Activated CD8-positive, alpha-beta T cell treated with anti-CD3 and anti-CD28 coated beads, Interleukin-2, amount 10 ng/mL, durations not matched to agents 7 days and 5 days (primary cell): ENCODE data around the gene MRTFB. TPM values are rescaled to one million over a fixed set of nuclear protein-coding genes. Genes with fewer than 3 reads are reported as not detected.

Source experiments
- ATAC-seq: fragments of 150-1000 bp; cut with Tn5 transposase; one replicate; pipeline ENCODE4 v1.10.0; 2021; ENCODE audit warnings: moderate library complexity
- CTCF ChIA-PET: fragments of 350-600 bp; sonication (Branson Sonifier 250); formaldehyde crosslinking; loops from one replicate; lab custom pipeline; 2021; ENCODE audit warnings: antibody characterized with exemption; lab: Charles Lee
- POLR2A ChIA-PET: fragments of 350-600 bp; sonication (Branson Sonifier 250); formaldehyde crosslinking; loops from one replicate; lab custom pipeline; 2021; ENCODE audit warnings: antibody characterized with exemption; lab: Charles Lee
- DNase-seq: peaks from one replicate; pipeline ENCODE4 v3.0.0-alpha.2; 2020
- H3K27ac Mint-ChIP-seq: one replicate; pipeline ENCODE4 v1.8.0; 2021; ENCODE audit warnings: mild to moderate bottlenecking, mixed read lengths
- H3K27me3 Mint-ChIP-seq: one replicate; pipeline ENCODE4 v1.8.0; 2021; ENCODE audit warnings: low read depth, mixed read lengths
- H3K36me3 Mint-ChIP-seq: one replicate; pipeline ENCODE4 v1.8.0; 2021; ENCODE audit warnings: low read depth, mixed read lengths
- H3K4me1 Mint-ChIP-seq: one replicate; pipeline ENCODE4 v1.8.0; 2021; ENCODE audit warnings: low read depth, mixed read lengths
- H3K4me3 Mint-ChIP-seq: one replicate; pipeline ENCODE4 v1.8.0; 2021; ENCODE audit warnings: mild to moderate bottlenecking, mixed read lengths
- H3K9me3 Mint-ChIP-seq: one replicate; pipeline ENCODE4 v1.8.0; 2022; ENCODE audit warnings: mixed read lengths; ENCODE audit not compliant: insufficient read depth
- microRNA-seq: library from miRNA; unstranded; fragments of <30 nt; microRNA quantifications from one replicate; pipeline ENCODE4 v1.2.0, GENCODE V29; 2022
- total RNA-seq, 2 experiments: library from RNA; stranded (reverse); gene quantifications; one replicate each; pipeline ENCODE4 v1.2.3, GENCODE V29; 2021

The MRTFB gene
- total RNA-seq, 2 experiments from 2014 or later, result 15.5 to 16.6 TPM

DNA sequence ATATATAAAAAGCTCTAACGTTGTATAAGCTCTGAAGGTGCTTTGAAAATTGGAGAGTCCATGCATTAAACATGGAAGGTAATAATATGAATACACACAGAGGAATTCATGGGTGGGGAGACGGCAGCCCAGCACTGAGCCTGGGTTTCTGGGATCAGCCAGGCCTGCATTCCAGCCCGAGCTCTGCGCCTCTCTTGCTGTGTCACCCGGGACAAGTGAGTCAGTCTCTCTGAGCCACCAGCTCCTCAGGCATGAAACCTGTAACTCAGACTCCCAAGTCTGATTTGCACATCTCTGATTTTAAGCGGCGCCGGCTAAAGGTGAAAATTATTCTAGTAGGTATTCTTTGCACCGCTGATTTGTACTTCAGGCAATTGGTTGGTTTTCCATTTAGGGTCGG, 238.8 kb downstream of the MRTFB start:
- no peaks in the 10 kb centered on the region for H3K36me3 Mint-ChIP-seq
- peaks cover 22% of the 10 kb centered on the region for H3K4me1 Mint-ChIP-seq
- H3K9me3 Mint-ChIP-seq, result no peaks in the 10 kb centered on the region
- H3K4me3 Mint-ChIP-seq, result no peak overlapping the region
- no peak for ATAC-seq
- peaks cover 6% of the 10 kb centered on the region for H3K27me3 Mint-ChIP-seq
- POLR2A ChIA-PET, result interaction anchor here (3.5 kb wide), 1 partner anchor 24 kb away, joined by 15 read pairs; no protein-coding TSS in a partner anchor
- CTCF ChIA-PET, result interaction anchor here (0.9 to 1.2 kb wide), 4 partner anchors 17 to 217 kb away, joined by 3 to 7 read pairs (median 4); no protein-coding TSS in a partner anchor
- no peak overlapping the region for H3K27ac Mint-ChIP-seq
- no peak for DNase-seq

DNA sequence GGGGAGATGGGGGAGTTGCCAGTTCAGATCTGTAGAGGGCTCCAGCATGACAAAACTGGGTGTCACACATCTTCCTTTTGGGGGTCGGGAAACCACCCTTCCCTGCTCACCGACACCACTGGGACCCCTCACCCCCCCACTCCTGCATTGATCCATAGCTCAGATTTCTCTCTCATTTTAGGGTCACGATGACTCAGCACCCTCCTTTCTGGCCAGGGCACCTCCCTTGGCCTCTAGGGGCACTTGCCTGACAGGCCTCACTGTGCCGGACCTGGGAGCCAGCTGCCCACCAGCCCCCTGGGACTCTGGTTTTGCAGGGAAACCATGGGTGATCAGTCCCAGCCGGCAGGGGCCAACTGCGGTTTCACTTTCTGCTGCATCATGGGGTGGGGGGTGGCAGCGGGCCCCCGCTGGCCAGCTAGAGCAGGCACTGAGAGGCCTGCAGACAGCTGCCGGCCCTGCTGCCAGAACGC, 239.4 kb downstream of the MRTFB start:
- ATAC-seq (no peak), DNase-seq (no peak)
- ChIA-PET CTCF (no interaction called here), POLR2A (no interaction called here)
- Mint-ChIP-seq H3K4me1 (peaks cover 22% of the 10 kb centered on the region), H3K4me3 (no peak overlapping the region), H3K27ac (no peak overlapping the region), H3K27me3 (peaks cover under 1% of the 10 kb centered on the region), H3K9me3 (no peaks in the 10 kb centered on the region), H3K36me3 (no peaks in the 10 kb centered on the region)

DNA sequence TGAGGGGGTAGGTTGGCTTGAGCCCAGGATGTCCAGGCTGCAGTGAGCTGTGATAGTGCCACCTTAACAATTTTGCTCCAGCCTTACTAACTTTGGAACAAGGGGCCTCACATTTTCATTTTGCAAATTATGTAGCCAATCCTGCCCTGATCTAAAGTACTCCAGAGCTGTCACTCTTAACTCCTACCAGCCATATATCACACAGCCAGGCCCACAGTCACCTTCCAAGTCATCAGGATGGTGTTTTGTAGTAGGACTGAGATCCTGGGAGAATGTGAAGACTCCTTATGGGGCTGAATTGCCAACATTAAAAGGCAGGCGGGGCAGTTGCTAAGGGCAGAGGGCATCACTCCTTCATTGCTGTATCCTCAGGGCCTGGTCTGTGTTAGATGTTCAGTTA, 243.0 kb downstream of the MRTFB start:
- no peaks in the 10 kb centered on the region for H3K27me3 Mint-ChIP-seq
- H3K9me3 Mint-ChIP-seq, result no peaks in the 10 kb centered on the region
- peaks cover 8% of the 10 kb centered on the region for H3K4me1 Mint-ChIP-seq
- CTCF ChIA-PET, result no interaction called here
- no peak for DNase-seq
- H3K36me3 Mint-ChIP-seq, result no peaks in the 10 kb centered on the region
- H3K4me3 Mint-ChIP-seq, result no peak overlapping the region
- no peak overlapping the region for H3K27ac Mint-ChIP-seq
- POLR2A ChIA-PET, result no interaction called here
- ATAC-seq, result no peak

DNA sequence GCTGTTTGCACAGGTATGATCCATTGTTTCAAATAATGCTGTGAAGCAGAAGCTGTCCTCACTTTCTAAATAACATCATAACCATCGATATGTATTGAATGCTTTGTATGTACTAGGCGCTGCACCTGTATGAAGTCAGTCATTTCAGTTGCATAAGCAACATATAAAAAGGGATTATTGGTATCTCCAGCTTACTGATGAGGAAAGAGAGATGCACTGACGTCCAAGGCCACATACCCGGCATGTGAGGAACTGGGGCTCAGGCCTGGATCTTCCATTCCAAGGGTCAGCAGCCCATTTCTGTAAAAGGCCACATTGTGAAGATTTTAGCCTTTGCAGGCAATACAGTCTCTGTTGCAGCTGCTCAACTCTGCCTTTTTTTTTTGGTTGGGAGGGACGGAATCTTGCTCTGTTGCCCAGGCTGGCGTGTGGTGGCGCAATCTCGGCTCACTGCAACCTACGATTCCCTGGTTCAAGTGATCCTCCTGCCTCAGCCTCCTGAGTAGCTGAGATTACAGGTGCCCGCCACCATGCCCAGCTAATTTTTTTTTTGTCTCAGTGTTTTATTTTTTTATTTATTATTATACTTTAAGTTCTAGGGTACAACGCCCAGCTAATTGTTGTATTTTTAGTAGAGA, 244.7 kb downstream of the MRTFB start:
- H3K4me3 Mint-ChIP-seq, result no peak overlapping the region
- no peak for ATAC-seq
- CTCF ChIA-PET, result no interaction called here
- H3K36me3 Mint-ChIP-seq, result no peaks in the 10 kb centered on the region
- H3K27ac Mint-ChIP-seq, result no peak overlapping the region
- H3K4me1 Mint-ChIP-seq, result no peaks in the 10 kb centered on the region
- DNase-seq, result no peak
- H3K9me3 Mint-ChIP-seq, result no peaks in the 10 kb centered on the region
- POLR2A ChIA-PET, result no interaction called here
- H3K27me3 Mint-ChIP-seq, result no peaks in the 10 kb centered on the region

Small RNA genes within 50 kb of the gene (microRNA-seq; reads per million reads assigned to microRNA genes)
- gene MIR193B, result 57.4 reads per million, percentile 51 among the genes with 10 or more reads in this experiment
- gene MIR365A, result 5.7 reads per million, percentile 7 among the genes with 10 or more reads in this experiment

Other genes starting within 250 kb of the MRTFB start
- gene ERCC4, start 151.2 kb upstream of the MRTFB start, total RNA-seq, result 10 to 100 TPM in 1 of 2 experiments, 1 to 10 TPM in 1; 8.9 to 12.8 TPM